DND-41 (cell line): ENCODE measurements around the gene RAI1.

Experiments used
- ATAC-seq: fragments of 200-7000 bp; cut with Tn5 transposase; 3 replicates; pipeline ENCODE4 v1.9.1; 2021; ENCODE audit warnings: low read depth; ENCODE audit not compliant: insufficient read depth
- DNase-seq: peaks from one replicate; pipeline ENCODE4 v3.0.0-alpha.2; 2020
- H2AFZ ChIP-seq: 2 replicates; pipeline ENCODE4 v1.6.0; 2012; ENCODE audit warnings: low read depth, low read length
- H3K27ac ChIP-seq: 2 replicates; pipeline ENCODE4 v1.5.1; 2012; ENCODE audit warnings: low read length, inconsistent platforms
- H3K27me3 ChIP-seq: fragments of 200-600 bp; sonication (generic); 2 replicates; pipeline ENCODE4 v1.6.0; 2012; ENCODE audit warnings: low read length, mild to moderate bottlenecking, inconsistent platforms; ENCODE audit not compliant: insufficient read depth, poor library complexity
- H3K36me3 ChIP-seq: 2 replicates; pipeline ENCODE4 v1.5.1; 2012; ENCODE audit warnings: low read length, inconsistent platforms; ENCODE audit not compliant: insufficient read depth
- H3K4me1 ChIP-seq: 2 replicates; pipeline ENCODE4 v1.5.1; 2012; ENCODE audit warnings: mild to moderate bottlenecking, low read length; ENCODE audit not compliant: insufficient read depth
- H3K4me2 ChIP-seq: 2 replicates; pipeline ENCODE4 v1.6.0; 2012; ENCODE audit warnings: mild to moderate bottlenecking, moderate library complexity, low read length, inconsistent platforms; ENCODE audit not compliant: insufficient read depth
- H3K4me3 ChIP-seq, 2 experiments: fragments of 200-600 bp in 1 of 2; shearing (Covaris generic) in 1 of 2; 2 replicates each; pipeline ENCODE4 v1.5.1; 2012 to 2016; ENCODE audit warnings: inconsistent platforms in 2 of 2, low read length in 2 of 2, mild to moderate bottlenecking in 2 of 2, low read depth in 1 of 2, moderate library complexity in 1 of 2
- H3K79me2 ChIP-seq: 2 replicates; pipeline ENCODE4 v1.6.0; 2012; ENCODE audit warnings: low read length, inconsistent platforms; ENCODE audit not compliant: insufficient read depth
- H3K9ac ChIP-seq: 2 replicates; pipeline ENCODE4 v1.6.0; 2012; ENCODE audit warnings: low read depth, mild to moderate bottlenecking, inconsistent platforms, low read length, moderate library complexity
- H3K9me3 ChIP-seq: 2 replicates; pipeline ENCODE4 v1.5.1; 2012; ENCODE audit warnings: low read length, moderate library complexity, mild to moderate bottlenecking, inconsistent platforms; ENCODE audit not compliant: insufficient read depth, severe bottlenecking
- H4K20me1 ChIP-seq: 2 replicates; pipeline ENCODE4 v1.6.0; 2012; ENCODE audit warnings: low read length; ENCODE audit not compliant: insufficient read depth
- CTCF ChIP-seq: IDR thresholded peaks from 2 replicates; pipeline ENCODE4 v1.5.1; 2012; ENCODE audit warnings: borderline replicate concordance, low read length, moderate library complexity, mild to moderate bottlenecking; ENCODE audit not compliant: poor library complexity, severe bottlenecking; ENCODE audit errors: extremely low read depth
- EZH2 ChIP-seq: IDR thresholded peaks from 3 replicates; pipeline ENCODE4 v1.6.1; 2012; ENCODE audit warnings: borderline replicate concordance, low read depth, mild to moderate bottlenecking, moderate library complexity, low read length, inconsistent platforms; ENCODE audit not compliant: severe bottlenecking

Gene RAI1

GRCh38 chr17:17718251-17718650, 37.0 kb downstream of the RAI1 start:
- peaks cover 95% of the 10 kb centered on the region for H4K20me1 ChIP-seq

GRCh38 chr17:17719199-17719940, 38.1 kb downstream of the RAI1 start:
- no peak for DNase-seq
- H3K27me3 ChIP-seq: no peaks in the 10 kb centered on the region
- H3K27ac ChIP-seq: 0 out of 2 replicates have a peak overlapping the region, but pooled peaks have one; percentile 28
- no peak overlapping the region for H3K4me3 ChIP-seq
- H4K20me1 ChIP-seq: peaks cover 93% of the 10 kb centered on the region
- no peak for ATAC-seq
- H3K4me1 ChIP-seq: no peaks in the 10 kb centered on the region
- no peaks in the 10 kb centered on the region for H3K9me3 ChIP-seq
- peaks cover 99% of the 10 kb centered on the region for H3K79me2 ChIP-seq
- peaks cover 38% of the 10 kb centered on the region for H3K36me3 ChIP-seq
- H3K4me2 ChIP-seq: no peak overlapping the region
- TF ChIP-seq CTCF: no peak
- TF ChIP-seq EZH2: no peak
- no peak overlapping the region for H2AFZ ChIP-seq
- no peak overlapping the region for H3K9ac ChIP-seq

More at GRCh38 chr17:17718251-17718650, 37.0 kb downstream of the RAI1 start:
- Histone ChIP-seq H3K27me3 (no peaks in the 10 kb centered on the region), H3K4me2 (no peak overlapping the region), H3K36me3 (peaks cover 36% of the 10 kb centered on the region), H3K27ac (no peak overlapping the region), H3K9me3 (no peaks in the 10 kb centered on the region), H3K9ac (no peak overlapping the region), H2AFZ (no peak overlapping the region), H3K79me2 (peaks cover 100% of the 10 kb centered on the region), H3K4me1 (no peaks in the 10 kb centered on the region), H3K4me3 (no peak overlapping the region)
- no peak for TF ChIP-seq EZH2
- no peak for TF ChIP-seq CTCF
- DNase-seq: no peak
- ATAC-seq: no peak

- H3K4me2 ChIP-seq: no peak overlapping the region
- H3K36me3 ChIP-seq: peaks cover 39% of the 10 kb centered on the region
- TF ChIP-seq CTCF (no peak), EZH2 (no peak)
- H3K9me3 ChIP-seq: no peaks in the 10 kb centered on the region
- H3K79me2 ChIP-seq: peaks cover 97% of the 10 kb centered on the region
- H3K4me1 ChIP-seq: no peaks in the 10 kb centered on the region
- 0 out of 2 replicates have a peak overlapping the region, but pooled peaks have one; percentile 28 for H3K27ac ChIP-seq
- H3K9ac ChIP-seq: no peak overlapping the region
- no peak for DNase-seq
- H2AFZ ChIP-seq: no peak overlapping the region
- no peak overlapping the region for H3K4me3 ChIP-seq
- no peaks in the 10 kb centered on the region for H3K27me3 ChIP-seq
- H4K20me1 ChIP-seq: peaks cover 90% of the 10 kb centered on the region
- no peak for ATAC-seq
Observed at GRCh38 chr17:17719966-17720543, 38.8 kb downstream of the RAI1 start.
